RWPE1 (cell line): ENCODE measurements around the gene KAZN.

Source experiments
- CTCF ChIA-PET: fragments of 350-600 bp; sonication (Branson Sonifier 250); formaldehyde crosslinking; extraction: SDS; loops from one replicate; lab custom pipeline; 2021; lab: Yijun Ruan, JAX
- POLR2A ChIA-PET: fragments of 400-600 bp; formaldehyde crosslinking; extraction: SDS; loops from one replicate; lab custom pipeline; 2020; ENCODE audit warnings: antibody characterized with exemption; ENCODE audit not compliant: low non-redundant PET; lab: Yijun Ruan, JAX
- DNase-seq: peaks from one replicate; pipeline ENCODE4 v3.0.0; 2012; ENCODE audit warnings: low spot score
- H3K27ac ChIP-seq: fragments of 450-650 bp; 2 replicates; pipeline ENCODE4 v1.5.1; 2017
- CTCF ChIP-seq: fragments of 450-650 bp; conservative IDR thresholded peaks from 2 replicates; pipeline ENCODE4 v1.5.1; 2017; ENCODE audit warnings: low read depth, mild to moderate bottlenecking

KAZN gene

GRCh38 chr1:14677292-14677971, 78.9 kb downstream of the KAZN start:
- CTCF ChIA-PET: no interaction called here
- no peak for DNase-seq
- POLR2A ChIA-PET: no interaction called here
- no peak overlapping the region for H3K27ac ChIP-seq
- no peak for TF ChIP-seq CTCF

GRCh38 chr1:14678011-14678638, 79.6 kb downstream of the KAZN start:
- ChIA-PET CTCF (no interaction called here), POLR2A (no interaction called here)
- no peak overlapping the region for H3K27ac ChIP-seq
- no peak for DNase-seq
- no peak for TF ChIP-seq CTCF

- H3K27ac ChIP-seq: no peak overlapping the region
- CTCF ChIA-PET: no interaction called here
- no peak for TF ChIP-seq CTCF
- no peak for DNase-seq
- POLR2A ChIA-PET: no interaction called here
Measured at GRCh38 chr1:14679027-14679688, 80.7 kb downstream of the KAZN start.

GRCh38 chr1:14681182-14681581, 82.7 kb downstream of the KAZN start:
- ChIA-PET POLR2A (no interaction called here), CTCF (no interaction called here)
- no peak for TF ChIP-seq CTCF
- DNase-seq: peak; percentile 17
- no peak overlapping the region for H3K27ac ChIP-seq

GRCh38 chr1:14682941-14683621, 84.6 kb downstream of the KAZN start:
- POLR2A ChIA-PET: no interaction called here
- H3K27ac ChIP-seq: no peak overlapping the region
- CTCF ChIA-PET: no interaction called here
- DNase-seq: no peak
- TF ChIP-seq CTCF: no peak

- ChIA-PET POLR2A (no interaction called here), CTCF (no interaction called here)
- no peak for DNase-seq
Measured at GRCh38 chr1:14685078-14685477, 86.6 kb downstream of the KAZN start.

More at GRCh38 chr1:14685078-14685477, 86.6 kb downstream of the KAZN start:
- no peak for TF ChIP-seq CTCF
- H3K27ac ChIP-seq: no peak overlapping the region
